Duodenal mucosa (tissue), 2 donors: ENCODE data around the gene KCNN1.

Experiments
- H3K27ac ChIP-seq: one replicate; pipeline ENCODE4 v1.7.0; 2013; ENCODE audit warnings: low read depth, low read length
- H3K27me3 ChIP-seq, 2 donors: one replicate each; pipeline ENCODE4 v1.7.0; 2013; ENCODE audit warnings: low read length in 2 of 2, control low read depth in 1 of 2; ENCODE audit not compliant: insufficient read depth in 2 of 2, control insufficient read depth in 1 of 2
- H3K36me3 ChIP-seq, 2 donors: one replicate each; pipeline ENCODE4 v1.7.0; 2013; ENCODE audit warnings: low read length in 2 of 2, control low read depth in 1 of 2; ENCODE audit not compliant: insufficient read depth in 2 of 2, control insufficient read depth in 1 of 2
- H3K4me1 ChIP-seq, 2 donors: one replicate each; pipeline ENCODE4 v1.7.0; 2013; ENCODE audit warnings: low read length in 2 of 2, control low read depth in 1 of 2; ENCODE audit not compliant: insufficient read depth in 2 of 2, control insufficient read depth in 1 of 2
- H3K4me3 ChIP-seq, 2 donors: one replicate each; pipeline ENCODE4 v1.7.0; 2013; ENCODE audit warnings: low read length in 2 of 2, low read depth in 1 of 2
- H3K9ac ChIP-seq, 2 donors: one replicate each; pipeline ENCODE4 v1.7.0; 2013; ENCODE audit warnings: low read length in 2 of 2, low read depth in 1 of 2
- H3K9me3 ChIP-seq, 2 donors: one replicate each; pipeline ENCODE4 v1.7.0; 2013; ENCODE audit warnings: low read length in 2 of 2, control low read depth in 1 of 2; ENCODE audit not compliant: control insufficient read depth in 1 of 2

Gene KCNN1

DNA sequence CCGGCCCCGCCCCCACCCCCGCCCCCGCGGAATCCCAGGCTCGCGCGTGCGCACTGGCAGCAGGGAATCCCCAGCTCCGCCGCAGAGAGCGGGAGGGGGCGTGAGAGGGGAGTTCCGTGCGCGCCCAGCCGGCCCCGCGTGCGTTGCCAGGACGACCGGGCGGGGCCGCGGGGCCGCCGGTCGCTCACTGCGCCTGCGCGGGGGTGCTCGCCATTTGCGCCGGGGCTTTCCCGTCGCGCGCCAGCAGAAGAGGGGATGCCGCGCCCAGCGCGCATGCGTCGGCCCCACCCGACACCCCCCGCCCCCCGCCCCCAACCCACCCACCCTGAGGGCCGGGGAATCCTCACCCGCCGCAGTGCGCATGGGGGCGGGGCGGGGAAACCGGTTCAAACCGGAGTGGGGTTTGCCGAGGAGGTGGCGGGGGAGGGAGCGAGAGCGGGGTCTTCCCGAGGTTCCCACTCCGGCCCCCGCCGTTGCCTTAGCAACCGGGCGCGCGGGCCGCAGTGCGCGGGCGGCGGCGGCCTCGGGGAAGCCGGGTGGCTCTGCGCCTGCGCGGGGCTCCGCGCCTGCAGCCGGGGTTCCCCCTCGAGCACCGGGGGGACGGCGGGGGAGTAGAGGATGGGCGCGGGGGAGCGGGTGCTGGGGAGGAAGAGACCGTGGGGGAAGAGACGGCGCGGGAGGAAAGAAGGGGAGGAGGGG lies 18.9 kb upstream of the KCNN1 start:
- peaks cover 5 to 34% of the 10 kb centered on the region in 2 donors for H3K4me1 ChIP-seq
- no peaks in the 10 kb centered on the region for H3K36me3 ChIP-seq
- no peak overlapping the region for H3K27ac ChIP-seq
- H3K4me3 ChIP-seq: peak overlapping the region; percentile 60 to 67
- no peak overlapping the region for H3K9ac ChIP-seq
- H3K9me3 ChIP-seq: no peaks in the 10 kb centered on the region
- H3K27me3 ChIP-seq: peaks cover 36 to 44% of the 10 kb centered on the region in 2 donors

- Histone ChIP-seq H3K36me3 (no peaks in the 10 kb centered on the region), H3K4me1 (peaks cover 5 to 34% of the 10 kb centered on the region in 2 donors), H3K27me3 (peaks cover 41 to 50% of the 10 kb centered on the region in 2 donors), H3K9me3 (no peaks in the 10 kb centered on the region), H3K4me3 (peak overlapping the region in 1 of 2 donors; percentile 15), H3K9ac (no peak overlapping the region), H3K27ac (no peak overlapping the region)
These were observed 18.4 kb upstream of the KCNN1 start for GRCh38 chr19:17948514-17948900.

- H3K27ac ChIP-seq: no peak overlapping the region
- no peaks in the 10 kb centered on the region for H3K9me3 ChIP-seq
- peaks cover 5 to 34% of the 10 kb centered on the region in 2 donors for H3K4me1 ChIP-seq
- peaks cover 48 to 56% of the 10 kb centered on the region in 2 donors for H3K27me3 ChIP-seq
- H3K9ac ChIP-seq: no peak overlapping the region
- no peak overlapping the region for H3K4me3 ChIP-seq
- no peaks in the 10 kb centered on the region for H3K36me3 ChIP-seq
These were observed 17.7 kb upstream of the KCNN1 start for GRCh38 chr19:17948931-17949930.

DNA sequence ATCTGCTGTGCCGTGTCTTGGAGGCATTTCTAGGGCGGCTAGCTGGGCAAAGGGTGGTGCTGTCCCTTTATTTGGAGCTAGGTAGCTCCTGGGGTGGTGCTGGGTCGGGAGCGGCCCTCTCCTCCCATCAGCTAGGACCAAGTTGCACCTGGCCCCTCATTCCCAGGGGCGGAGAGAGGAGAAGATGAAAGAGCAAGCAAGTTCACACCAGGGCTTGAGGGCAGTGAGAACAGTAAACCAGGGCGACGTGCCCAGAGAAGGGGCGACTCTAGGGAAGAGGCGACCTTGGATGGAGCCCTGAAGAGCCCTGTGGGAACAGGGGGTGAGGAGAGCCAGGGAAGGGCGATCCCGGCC lies 17.0 kb upstream of the KCNN1 start:
- H3K4me3 ChIP-seq: peak overlapping the region; percentile 8 to 16
- no peaks in the 10 kb centered on the region for H3K36me3 ChIP-seq
- no peak overlapping the region for H3K27ac ChIP-seq
- peaks cover 48 to 60% of the 10 kb centered on the region in 2 donors for H3K27me3 ChIP-seq
- peaks cover 5 to 34% of the 10 kb centered on the region in 2 donors for H3K4me1 ChIP-seq
- H3K9ac ChIP-seq: no peak overlapping the region
- H3K9me3 ChIP-seq: no peaks in the 10 kb centered on the region

GRCh38 chr19:17950310-17951156 lies 16.4 kb upstream of the KCNN1 start:
- Histone ChIP-seq H3K4me3 (peak overlapping the region; percentile 8 to 16), H3K27me3 (peaks cover 48 to 60% of the 10 kb centered on the region in 2 donors), H3K9ac (no peak overlapping the region), H3K36me3 (no peaks in the 10 kb centered on the region), H3K27ac (no peak overlapping the region), H3K9me3 (no peaks in the 10 kb centered on the region), H3K4me1 (peaks cover 5 to 34% of the 10 kb centered on the region in 2 donors)

GRCh38 chr19:17951157-17951989 lies 15.5 kb upstream of the KCNN1 start:
- no peak overlapping the region for H3K9ac ChIP-seq
- H3K4me3 ChIP-seq: no peak overlapping the region
- H3K4me1 ChIP-seq: peaks cover 5 to 34% of the 10 kb centered on the region in 2 donors
- no peaks in the 10 kb centered on the region for H3K9me3 ChIP-seq
- no peaks in the 10 kb centered on the region for H3K36me3 ChIP-seq
- H3K27me3 ChIP-seq: peaks cover 53 to 60% of the 10 kb centered on the region in 2 donors
- H3K27ac ChIP-seq: no peak overlapping the region

DNA sequence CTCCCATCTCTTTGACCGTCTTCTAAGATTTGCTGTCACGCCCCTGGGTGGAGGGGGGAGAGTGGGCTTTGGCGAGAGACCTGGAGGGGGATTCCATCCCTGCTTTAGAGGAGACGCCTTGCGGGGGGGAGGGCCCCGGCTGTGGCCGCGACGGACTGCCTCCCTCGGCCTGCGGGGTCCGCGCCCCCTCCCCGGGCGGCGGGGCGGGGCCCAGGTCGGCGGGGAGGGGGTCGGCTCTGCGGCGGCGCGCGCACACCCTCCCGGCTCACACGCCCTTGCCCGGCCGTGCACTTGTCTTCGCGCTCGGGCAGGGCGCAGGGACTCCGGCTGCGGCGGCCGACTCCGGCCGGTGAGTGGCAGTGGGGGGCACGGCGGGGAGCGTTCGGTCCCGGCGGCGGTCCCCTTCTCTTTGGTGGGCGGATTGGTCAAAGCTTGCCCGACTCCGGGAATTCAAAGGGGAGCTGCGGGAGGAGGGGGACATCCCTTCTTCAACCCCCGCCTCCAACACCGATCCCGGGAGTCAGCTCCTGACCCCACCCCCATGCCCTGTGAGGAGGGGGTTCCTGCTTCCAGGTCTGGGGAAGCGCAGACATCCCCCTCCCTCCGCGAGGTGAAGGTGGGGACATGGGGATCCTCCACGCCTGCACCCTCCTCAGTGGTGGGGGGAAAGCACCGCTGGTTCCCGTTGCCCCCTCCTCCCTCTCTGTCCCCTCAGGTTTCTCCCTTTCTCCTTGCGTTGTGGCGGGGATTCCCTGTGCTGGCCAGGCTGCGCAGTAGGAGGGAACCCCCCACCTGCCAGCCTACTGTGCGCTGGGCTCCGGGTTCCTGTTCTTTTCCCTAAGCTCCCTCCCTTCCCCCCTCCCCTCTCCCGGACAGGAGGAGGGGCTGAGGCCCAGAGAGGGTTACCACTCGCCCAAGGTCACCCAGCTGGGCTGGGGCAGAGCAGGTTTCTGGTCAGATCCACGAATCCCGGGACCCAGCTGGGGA lies 14.6 kb upstream of the KCNN1 start:
- Histone ChIP-seq H3K4me3 (no peak overlapping the region), H3K4me1 (peaks cover 2 to 31% of the 10 kb centered on the region in 2 donors), H3K9me3 (no peaks in the 10 kb centered on the region), H3K36me3 (no peaks in the 10 kb centered on the region), H3K9ac (no peak overlapping the region), H3K27me3 (peaks cover 55 to 60% of the 10 kb centered on the region in 2 donors), H3K27ac (no peak overlapping the region)

DNA sequence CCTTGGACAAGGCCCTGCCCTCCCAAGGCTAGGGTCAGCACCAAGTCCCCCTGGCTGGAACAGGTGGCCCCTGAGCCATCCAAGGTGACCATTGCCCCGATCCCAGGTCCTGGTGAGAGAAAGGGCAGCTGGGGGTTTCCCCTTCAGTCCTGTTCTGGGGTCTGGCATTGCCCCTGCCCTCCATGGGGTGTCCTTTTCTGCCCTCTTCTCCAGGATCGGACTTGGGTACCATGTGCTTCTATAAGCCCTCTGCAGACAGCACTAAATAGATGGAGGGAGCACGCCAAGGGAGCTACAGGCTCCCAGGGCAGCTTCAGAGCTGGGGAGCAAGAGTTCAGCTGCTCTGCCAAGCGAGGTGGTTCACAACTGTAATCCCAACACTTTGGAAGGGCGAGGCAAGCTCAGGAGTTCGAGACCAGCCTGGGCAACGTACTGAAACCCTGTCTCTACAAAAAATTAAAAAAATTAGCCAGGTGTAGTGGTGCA lies 13.5 kb upstream of the KCNN1 start:
- H3K27ac ChIP-seq: no peak overlapping the region
- peaks cover 0 to 29% of the 10 kb centered on the region in 2 donors for H3K4me1 ChIP-seq
- no peaks in the 10 kb centered on the region for H3K9me3 ChIP-seq
- no peak overlapping the region for H3K4me3 ChIP-seq
- H3K9ac ChIP-seq: no peak overlapping the region
- H3K36me3 ChIP-seq: no peaks in the 10 kb centered on the region
- H3K27me3 ChIP-seq: peaks cover 58 to 60% of the 10 kb centered on the region in 2 donors
